Neuron (in vitro differentiated cells): ENCODE measurements around the gene COTL1.

ENCODE experiments used
- H2AFZ ChIP-seq: one replicate; pipeline ENCODE4 v1.6.1; 2013; ENCODE audit warnings: low read depth, mild to moderate bottlenecking, inconsistent platforms, low read length, moderate library complexity
- H3K27me3 ChIP-seq: one replicate; pipeline ENCODE4 v1.6.1; 2013; ENCODE audit warnings: low read length; ENCODE audit not compliant: insufficient read depth
- H3K36me3 ChIP-seq: one replicate; pipeline ENCODE4 v1.6.1; 2013; ENCODE audit warnings: low read length; ENCODE audit not compliant: insufficient read depth
- H3K4me1 ChIP-seq: one replicate; pipeline ENCODE4 v1.6.1; 2013; ENCODE audit warnings: low read length; ENCODE audit not compliant: insufficient read depth
- H3K4me3 ChIP-seq: 2 replicates; pipeline ENCODE4 v1.5.1; 2013; ENCODE audit warnings: mild to moderate bottlenecking, low read length, moderate library complexity
- H3K9me3 ChIP-seq: one replicate; pipeline ENCODE4 v1.6.1; 2013; ENCODE audit warnings: low read length

Gene COTL1

GRCh38 chr16:84654238-84654637 lies 36.4 kb upstream of the COTL1 start:
- peaks cover 3% of the 10 kb centered on the region for H3K4me1 ChIP-seq
- H3K27me3 ChIP-seq: no peaks in the 10 kb centered on the region
- H3K4me3 ChIP-seq: no peak overlapping the region
- no peak overlapping the region for H2AFZ ChIP-seq
- H3K36me3 ChIP-seq: peaks cover 30% of the 10 kb centered on the region
- H3K9me3 ChIP-seq: peaks cover 5% of the 10 kb centered on the region

- Histone ChIP-seq H3K27me3 (no peaks in the 10 kb centered on the region), H2AFZ (no peak overlapping the region), H3K4me3 (no peak overlapping the region), H3K9me3 (peaks cover 5% of the 10 kb centered on the region), H3K36me3 (peaks cover 16% of the 10 kb centered on the region), H3K4me1 (peaks cover 11% of the 10 kb centered on the region)
These were observed 34.7 kb upstream of the COTL1 start for GRCh38 chr16:84652566-84652965.

- Histone ChIP-seq H3K4me1 (peaks cover 15% of the 10 kb centered on the region), H3K4me3 (no peak overlapping the region), H3K36me3 (peaks cover 5% of the 10 kb centered on the region), H3K27me3 (no peaks in the 10 kb centered on the region), H2AFZ (no peak overlapping the region), H3K9me3 (no peaks in the 10 kb centered on the region)
These were observed 32.4 kb upstream of the COTL1 start for GRCh38 chr16:84650062-84650991.

DNA sequence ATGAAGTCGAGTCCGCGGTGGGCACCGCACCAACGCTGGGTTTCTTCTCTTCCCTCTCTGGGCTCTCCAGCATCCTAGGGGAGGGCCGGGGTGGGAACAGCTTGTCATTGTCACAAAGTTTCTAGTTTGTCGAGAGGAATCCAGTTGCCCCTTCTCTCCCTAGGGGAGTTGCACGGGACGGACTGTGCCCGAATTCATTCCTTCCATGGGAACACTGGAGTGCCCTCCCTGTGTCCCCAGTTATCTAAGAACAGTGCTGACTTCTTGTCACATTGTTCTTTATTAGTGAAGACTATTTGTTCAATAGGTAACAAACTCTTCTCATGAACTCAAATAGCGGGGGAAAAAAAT lies 31.6 kb upstream of the COTL1 start:
- peaks cover 5% of the 10 kb centered on the region for H3K36me3 ChIP-seq
- H3K9me3 ChIP-seq: no peaks in the 10 kb centered on the region
- H3K27me3 ChIP-seq: no peaks in the 10 kb centered on the region
- H2AFZ ChIP-seq: no peak overlapping the region
- H3K4me1 ChIP-seq: peaks cover 20% of the 10 kb centered on the region
- H3K4me3 ChIP-seq: peak overlapping the region; percentile 51

GRCh38 chr16:84648595-84649510 lies 31.0 kb upstream of the COTL1 start:
- Histone ChIP-seq H3K36me3 (peaks cover 5% of the 10 kb centered on the region), H2AFZ (no peak overlapping the region), H3K4me3 (peak overlapping the region; percentile 51), H3K9me3 (no peaks in the 10 kb centered on the region), H3K27me3 (no peaks in the 10 kb centered on the region), H3K4me1 (peaks cover 26% of the 10 kb centered on the region)

GRCh38 chr16:84647828-84648594 lies 30.1 kb upstream of the COTL1 start, which contains the start of gene KLHL36:
KLHL36 (plus strand) TSS chr16:84648511; CDS start chr16:84650868, 2,357 bp downstream.
- H3K27me3 ChIP-seq: no peaks in the 10 kb centered on the region
- H3K4me1 ChIP-seq: peaks cover 34% of the 10 kb centered on the region

DNA sequence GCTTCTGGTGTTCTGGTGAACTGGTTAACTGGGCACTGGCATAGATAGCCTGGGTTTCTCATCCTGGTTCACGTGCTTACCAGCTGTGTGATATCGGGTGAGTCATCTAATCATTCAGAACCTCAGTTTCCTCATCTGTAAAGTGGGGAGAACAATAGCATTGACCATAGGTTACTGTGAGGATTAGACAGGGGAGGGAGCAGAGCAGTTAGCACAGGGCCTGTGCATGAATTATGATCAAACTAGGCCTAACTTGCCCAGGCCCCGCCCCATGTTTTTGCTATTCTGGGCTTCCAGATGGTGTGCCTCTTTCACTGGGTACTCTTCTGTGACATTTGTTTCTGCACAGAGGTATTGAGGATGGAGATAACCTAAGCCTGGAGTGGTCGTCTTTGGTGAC lies 25.8 kb upstream of the COTL1 start:
- Histone ChIP-seq H3K27me3 (peaks cover 8% of the 10 kb centered on the region), H3K9me3 (no peaks in the 10 kb centered on the region), H2AFZ (no peak overlapping the region), H3K4me1 (peaks cover 38% of the 10 kb centered on the region), H3K4me3 (no peak overlapping the region), H3K36me3 (no peaks in the 10 kb centered on the region)

More at GRCh38 chr16:84647828-84648594, 30.1 kb upstream of the COTL1 start, which contains the start of gene KLHL36:
- H2AFZ ChIP-seq: peak within 1 kb of the TSS; percentile 79
- H3K4me3 ChIP-seq: peak within 1 kb of the TSS; percentile 51
- H3K36me3 ChIP-seq: peaks cover 5% of the 10 kb centered on the region
- no peaks in the 10 kb centered on the region for H3K9me3 ChIP-seq

- peaks cover 41% of the 10 kb centered on the region for H3K4me1 ChIP-seq
- peaks cover 8% of the 10 kb centered on the region for H3K27me3 ChIP-seq
- no peak overlapping the region for H3K4me3 ChIP-seq
- H2AFZ ChIP-seq: no peak overlapping the region
- H3K9me3 ChIP-seq: no peaks in the 10 kb centered on the region
- H3K36me3 ChIP-seq: no peaks in the 10 kb centered on the region
These were observed 25.3 kb upstream of the COTL1 start for GRCh38 chr16:84643180-84643583.

DNA sequence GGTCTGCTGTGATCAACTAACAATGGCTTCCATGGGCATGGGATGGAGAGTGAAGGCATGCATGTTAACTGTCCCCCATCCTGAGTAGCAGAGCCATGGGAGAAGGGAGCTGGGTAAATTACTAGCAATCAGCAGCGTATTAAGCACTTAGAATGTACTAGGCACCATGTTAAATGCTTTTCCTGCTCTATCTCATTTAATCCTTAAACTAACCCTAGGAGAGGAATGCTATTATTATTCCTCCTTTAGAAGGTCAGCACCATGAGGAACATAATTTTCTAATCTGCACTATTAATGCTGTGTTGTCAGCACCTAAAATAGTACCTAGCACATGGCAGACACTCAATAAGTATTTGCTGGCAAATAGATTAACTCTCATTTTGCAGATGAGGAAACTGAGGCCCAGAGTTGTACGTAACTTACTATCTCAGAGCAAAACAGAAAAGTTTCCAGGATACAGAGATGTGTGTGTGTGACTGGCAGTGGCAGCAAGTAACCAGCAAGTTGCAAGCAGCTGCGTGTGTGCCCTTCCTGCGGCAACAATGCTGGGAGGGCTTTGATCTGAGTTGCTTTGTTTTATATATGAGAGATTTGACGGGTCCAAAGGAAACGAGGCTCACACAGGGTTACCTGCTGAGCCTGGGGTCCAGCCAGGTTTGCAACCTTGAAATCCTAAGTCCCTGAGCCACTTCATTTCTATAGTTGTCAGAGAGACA lies 23.9 kb upstream of the COTL1 start:
- Histone ChIP-seq H3K36me3 (no peaks in the 10 kb centered on the region), H2AFZ (no peak overlapping the region), H3K27me3 (peaks cover 8% of the 10 kb centered on the region), H3K4me3 (no peak overlapping the region), H3K9me3 (no peaks in the 10 kb centered on the region), H3K4me1 (peaks cover 45% of the 10 kb centered on the region)

DNA sequence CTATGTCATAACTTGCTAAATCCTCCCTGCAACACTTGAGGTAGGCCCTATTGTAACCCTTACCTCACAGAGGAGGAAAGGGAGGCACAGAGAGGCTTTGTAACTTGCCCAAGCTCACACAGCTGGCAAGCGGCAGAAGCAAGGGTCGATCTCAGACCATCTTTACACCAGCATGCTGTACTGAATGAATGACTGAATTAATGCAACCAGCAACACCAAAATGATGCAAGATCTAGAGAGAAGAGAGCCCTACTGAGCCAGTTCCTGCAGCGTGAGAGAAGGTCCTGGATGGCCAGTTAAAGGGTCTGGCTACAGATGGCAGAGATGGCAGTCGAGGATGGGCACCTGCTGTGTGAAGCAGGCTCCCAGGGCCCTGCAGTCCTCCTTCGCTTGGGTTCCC lies 22.3 kb upstream of the COTL1 start:
- no peak overlapping the region for H2AFZ ChIP-seq
- no peaks in the 10 kb centered on the region for H3K9me3 ChIP-seq
- peaks cover 8% of the 10 kb centered on the region for H3K27me3 ChIP-seq
- H3K4me1 ChIP-seq: peaks cover 42% of the 10 kb centered on the region
- no peak overlapping the region for H3K4me3 ChIP-seq
- no peaks in the 10 kb centered on the region for H3K36me3 ChIP-seq

DNA sequence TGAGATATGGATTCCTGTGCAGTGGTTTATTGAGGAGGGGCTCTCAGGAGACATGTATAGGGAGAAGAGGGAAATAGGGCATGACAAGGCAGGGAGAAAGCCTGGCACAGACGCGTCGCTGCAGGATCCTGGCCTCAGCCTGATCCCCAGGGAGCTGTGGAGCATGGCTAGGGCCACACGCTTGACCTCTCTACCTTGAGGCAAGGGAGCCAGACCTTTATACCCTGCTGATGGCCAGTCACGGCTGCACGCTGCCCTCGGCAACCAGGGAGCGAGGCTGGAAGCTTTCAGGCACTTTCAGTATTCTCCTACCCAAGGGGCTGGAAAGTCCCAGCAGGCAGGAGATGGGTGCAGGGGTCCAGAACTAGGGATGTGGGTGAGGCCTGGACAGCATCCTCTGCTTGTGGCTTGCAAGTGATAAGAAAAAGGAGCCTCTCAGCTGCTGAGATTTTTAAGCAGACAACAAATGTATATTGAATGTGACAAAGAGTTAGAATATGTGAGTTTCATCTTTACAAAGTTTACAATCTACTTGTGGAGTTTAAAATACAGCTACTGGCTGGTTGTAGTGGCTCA lies 20.4 kb upstream of the COTL1 start:
- H3K9me3 ChIP-seq: no peaks in the 10 kb centered on the region
- H2AFZ ChIP-seq: no peak overlapping the region
- H3K36me3 ChIP-seq: no peaks in the 10 kb centered on the region
- no peak overlapping the region for H3K4me3 ChIP-seq
- H3K4me1 ChIP-seq: peaks cover 26% of the 10 kb centered on the region
- H3K27me3 ChIP-seq: peaks cover 8% of the 10 kb centered on the region

DNA sequence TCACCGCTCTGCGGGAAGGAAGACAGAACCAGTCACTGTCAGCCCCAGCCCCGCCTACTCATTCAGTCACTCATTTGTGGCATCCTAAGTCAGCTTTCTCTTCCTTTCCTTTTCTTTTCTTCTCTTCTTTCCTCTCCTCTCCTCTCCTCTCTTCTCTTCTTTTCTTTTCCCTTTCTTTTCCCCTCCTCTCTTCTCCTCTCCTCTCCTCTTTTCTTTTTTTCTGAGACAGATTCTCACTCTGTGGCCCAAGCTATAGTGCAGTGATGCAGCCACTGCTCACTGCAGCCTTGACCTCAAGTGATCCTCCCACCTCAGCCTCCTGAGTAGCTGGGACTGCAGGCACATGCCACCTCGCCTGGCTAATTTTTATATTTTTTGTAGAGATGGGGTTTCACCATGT lies 19.8 kb upstream of the COTL1 start:
- Histone ChIP-seq H3K9me3 (no peaks in the 10 kb centered on the region), H3K27me3 (peaks cover 6% of the 10 kb centered on the region), H2AFZ (no peak overlapping the region), H3K36me3 (no peaks in the 10 kb centered on the region), H3K4me3 (no peak overlapping the region), H3K4me1 (peaks cover 20% of the 10 kb centered on the region)
